DOHH2 (cell line): ENCODE measurements around the gene DUOXA2.

Experiments
- H3F3A ChIP-seq: fragments of 200-600 bp; sonication (generic), shearing (Covaris generic); 2 replicates; pipeline ENCODE4 v1.6.0; 2016; ENCODE audit warnings: antibody characterized with exemption, mild to moderate bottlenecking; ENCODE audit not compliant: control insufficient read depth, insufficient read depth
- H3K27ac ChIP-seq: fragments of 200-600 bp; sonication (generic); 2 replicates; pipeline ENCODE4 v1.5.1; 2014; ENCODE audit warnings: low read depth, mild to moderate bottlenecking, low read length, moderate library complexity
- H3K27me3 ChIP-seq: fragments of 200-600 bp; sonication (generic); 2 replicates; pipeline ENCODE4 v1.6.1; 2014; ENCODE audit warnings: mild to moderate bottlenecking, low read length, mixed read lengths; ENCODE audit not compliant: control insufficient read depth
- H3K36me3 ChIP-seq: fragments of 200-600 bp; sonication (generic); 2 replicates; pipeline ENCODE4 v1.6.1; 2014; ENCODE audit warnings: mild to moderate bottlenecking, low read length, moderate library complexity, mixed read lengths; ENCODE audit not compliant: control insufficient read depth
- H3K4me1 ChIP-seq: fragments of 200-600 bp; sonication (generic); 2 replicates; pipeline ENCODE4 v1.6.1; 2014; ENCODE audit warnings: mild to moderate bottlenecking, low read length, mixed read lengths; ENCODE audit not compliant: control insufficient read depth
- H3K4me2 ChIP-seq: fragments of 200-600 bp; sonication (generic); 2 replicates; pipeline ENCODE4 v1.6.0; 2014; ENCODE audit warnings: mild to moderate bottlenecking, low read length, moderate library complexity
- H3K4me3 ChIP-seq: fragments of 200-600 bp; sonication (generic); 2 replicates; pipeline ENCODE4 v1.5.1; 2014; ENCODE audit warnings: mild to moderate bottlenecking, low read length, mixed read lengths
- H3K79me2 ChIP-seq: fragments of 200-600 bp; sonication (generic); 2 replicates; pipeline ENCODE4 v1.6.1; 2014; ENCODE audit warnings: mild to moderate bottlenecking, low read length, mixed read lengths; ENCODE audit not compliant: control insufficient read depth
- H3K9me2 ChIP-seq: fragments of 200-600 bp; sonication (generic); replicated peaks from 2 replicates; pipeline ENCODE4 v1.6.1; 2014; ENCODE audit warnings: mild to moderate bottlenecking, low read length, mixed read lengths; ENCODE audit not compliant: control insufficient read depth
- H3K9me3 ChIP-seq: fragments of 200-600 bp; sonication (generic); 2 replicates; pipeline ENCODE4 v1.6.1; 2014; ENCODE audit warnings: antibody characterized with exemption, low read length, mixed read lengths; ENCODE audit not compliant: control insufficient read depth, insufficient read depth
- H4K20me1 ChIP-seq: fragments of 200-600 bp; sonication (generic); 2 replicates; pipeline ENCODE4 v1.6.0; 2014; ENCODE audit warnings: low read depth, mild to moderate bottlenecking, antibody characterized with exemption, low read length, moderate library complexity; ENCODE audit not compliant: control insufficient read depth, insufficient read depth
- EZH2phosphoT487 ChIP-seq: fragments of 200-600 bp; sonication (generic); IDR thresholded peaks from 2 replicates; pipeline ENCODE4 v1.6.1; 2017; ENCODE audit warnings: borderline replicate concordance, mild to moderate bottlenecking, antibody characterized with exemption, low read length, moderate library complexity, mixed read lengths
- TF ChIP-seq, protein P1 (sequence below): fragments of 200-600 bp; sonication (generic); IDR thresholded peaks from one replicate; pipeline ENCODE4 v1.5.1; 2014; ENCODE audit warnings: antibody characterized with exemption, mild to moderate bottlenecking, low read depth, low read length; ENCODE audit not compliant: poor library complexity, severe bottlenecking

DUOXA2 gene

GRCh38 chr15:45166834-45167630 lies 52.9 kb downstream of the DUOXA2 start:
- Histone ChIP-seq H3K4me1 (peaks cover 31% of the 10 kb centered on the region), H3K4me2 (peak overlapping the region; percentile 82), H3K27me3 (no peaks in the 10 kb centered on the region), H3K9me2 (no peaks in the 10 kb centered on the region), H3K4me3 (peak overlapping the region; percentile 92), H3F3A (0 out of 2 replicates have a peak, but pooled peaks cover 5% of the 10 kb centered on the region), H3K27ac (peak overlapping the region; percentile 74), H4K20me1 (no peaks in the 10 kb centered on the region), H3K36me3 (no peaks in the 10 kb centered on the region), H3K79me2 (peaks cover 17% of the 10 kb centered on the region), H3K9me3 (no peaks in the 10 kb centered on the region)
- TF ChIP-seq, protein P1, sequence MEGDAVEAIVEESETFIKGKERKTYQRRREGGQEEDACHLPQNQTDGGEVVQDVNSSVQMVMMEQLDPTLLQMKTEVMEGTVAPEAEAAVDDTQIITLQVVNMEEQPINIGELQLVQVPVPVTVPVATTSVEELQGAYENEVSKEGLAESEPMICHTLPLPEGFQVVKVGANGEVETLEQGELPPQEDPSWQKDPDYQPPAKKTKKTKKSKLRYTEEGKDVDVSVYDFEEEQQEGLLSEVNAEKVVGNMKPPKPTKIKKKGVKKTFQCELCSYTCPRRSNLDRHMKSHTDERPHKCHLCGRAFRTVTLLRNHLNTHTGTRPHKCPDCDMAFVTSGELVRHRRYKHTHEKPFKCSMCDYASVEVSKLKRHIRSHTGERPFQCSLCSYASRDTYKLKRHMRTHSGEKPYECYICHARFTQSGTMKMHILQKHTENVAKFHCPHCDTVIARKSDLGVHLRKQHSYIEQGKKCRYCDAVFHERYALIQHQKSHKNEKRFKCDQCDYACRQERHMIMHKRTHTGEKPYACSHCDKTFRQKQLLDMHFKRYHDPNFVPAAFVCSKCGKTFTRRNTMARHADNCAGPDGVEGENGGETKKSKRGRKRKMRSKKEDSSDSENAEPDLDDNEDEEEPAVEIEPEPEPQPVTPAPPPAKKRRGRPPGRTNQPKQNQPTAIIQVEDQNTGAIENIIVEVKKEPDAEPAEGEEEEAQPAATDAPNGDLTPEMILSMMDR = peak; percentile 73
- no peak for TF ChIP-seq EZH2phosphoT487

DNA sequence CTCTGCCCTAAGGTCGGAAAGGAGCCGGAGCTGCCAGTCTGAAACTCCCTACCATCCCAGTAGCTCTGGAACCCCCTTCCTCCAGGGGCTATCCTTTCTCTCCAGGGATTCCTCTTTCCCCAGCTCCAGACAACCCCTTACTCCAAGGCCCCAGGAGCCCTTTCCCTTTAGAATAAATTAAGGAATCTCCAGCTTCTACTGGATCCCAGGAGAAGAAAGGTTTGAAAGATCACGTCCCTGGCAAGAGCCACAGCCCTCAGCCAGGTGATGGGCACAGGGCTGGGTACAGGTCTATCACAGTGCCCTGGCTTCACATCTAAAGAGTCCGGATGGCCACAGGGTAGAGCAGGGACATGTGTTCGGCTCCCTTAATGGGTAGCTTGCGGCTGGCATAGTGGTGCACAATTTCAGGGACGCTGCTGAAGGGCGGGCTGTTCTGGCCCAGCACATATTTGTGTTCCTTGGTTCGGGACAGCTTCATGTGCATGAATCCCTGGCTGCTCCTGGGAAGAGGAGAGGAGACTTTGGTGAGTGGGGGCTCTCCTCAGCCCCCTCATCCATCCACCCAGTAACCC lies 53.6 kb downstream of the DUOXA2 start:
- Histone ChIP-seq H3F3A (0 out of 2 replicates have a peak, but pooled peaks cover 5% of the 10 kb centered on the region), H3K4me2 (peak overlapping the region; percentile 82), H3K36me3 (no peaks in the 10 kb centered on the region), H3K4me3 (peak overlapping the region; percentile 92), H3K9me3 (no peaks in the 10 kb centered on the region), H3K27ac (no peak overlapping the region), H3K27me3 (no peaks in the 10 kb centered on the region), H3K4me1 (peaks cover 31% of the 10 kb centered on the region), H4K20me1 (no peaks in the 10 kb centered on the region), H3K79me2 (peaks cover 17% of the 10 kb centered on the region), H3K9me2 (no peaks in the 10 kb centered on the region)
- TF ChIP-seq, protein P1 = no peak
- TF ChIP-seq EZH2phosphoT487 = no peak
